WI38 (cell line): ENCODE results near the gene LMLN.
A peak's percentile ranks its signal among the peaks of the same experiment; 100 is the strongest.
"Not testable (repeated sequence)": the region's sequence is repeated elsewhere in the genome, so short reads cannot be mapped to it uniquely, and the experiment has no call there.

Experiments used
- H3K4me3 ChIP-seq: 2 replicates; pipeline ENCODE4 v1.5.1; 2011; ENCODE audit warnings: low read depth, mild to moderate bottlenecking, control low read depth, low read length
- CTCF ChIP-seq: IDR thresholded peaks from 2 replicates; pipeline ENCODE4 v1.5.1; 2012; ENCODE audit warnings: low read depth, mild to moderate bottlenecking, control low read depth, low read length

LMLN gene, protein sequence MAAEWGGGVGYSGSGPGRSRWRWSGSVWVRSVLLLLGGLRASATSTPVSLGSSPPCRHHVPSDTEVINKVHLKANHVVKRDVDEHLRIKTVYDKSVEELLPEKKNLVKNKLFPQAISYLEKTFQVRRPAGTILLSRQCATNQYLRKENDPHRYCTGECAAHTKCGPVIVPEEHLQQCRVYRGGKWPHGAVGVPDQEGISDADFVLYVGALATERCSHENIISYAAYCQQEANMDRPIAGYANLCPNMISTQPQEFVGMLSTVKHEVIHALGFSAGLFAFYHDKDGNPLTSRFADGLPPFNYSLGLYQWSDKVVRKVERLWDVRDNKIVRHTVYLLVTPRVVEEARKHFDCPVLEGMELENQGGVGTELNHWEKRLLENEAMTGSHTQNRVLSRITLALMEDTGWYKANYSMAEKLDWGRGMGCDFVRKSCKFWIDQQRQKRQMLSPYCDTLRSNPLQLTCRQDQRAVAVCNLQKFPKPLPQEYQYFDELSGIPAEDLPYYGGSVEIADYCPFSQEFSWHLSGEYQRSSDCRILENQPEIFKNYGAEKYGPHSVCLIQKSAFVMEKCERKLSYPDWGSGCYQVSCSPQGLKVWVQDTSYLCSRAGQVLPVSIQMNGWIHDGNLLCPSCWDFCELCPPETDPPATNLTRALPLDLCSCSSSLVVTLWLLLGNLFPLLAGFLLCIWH

DNA sequence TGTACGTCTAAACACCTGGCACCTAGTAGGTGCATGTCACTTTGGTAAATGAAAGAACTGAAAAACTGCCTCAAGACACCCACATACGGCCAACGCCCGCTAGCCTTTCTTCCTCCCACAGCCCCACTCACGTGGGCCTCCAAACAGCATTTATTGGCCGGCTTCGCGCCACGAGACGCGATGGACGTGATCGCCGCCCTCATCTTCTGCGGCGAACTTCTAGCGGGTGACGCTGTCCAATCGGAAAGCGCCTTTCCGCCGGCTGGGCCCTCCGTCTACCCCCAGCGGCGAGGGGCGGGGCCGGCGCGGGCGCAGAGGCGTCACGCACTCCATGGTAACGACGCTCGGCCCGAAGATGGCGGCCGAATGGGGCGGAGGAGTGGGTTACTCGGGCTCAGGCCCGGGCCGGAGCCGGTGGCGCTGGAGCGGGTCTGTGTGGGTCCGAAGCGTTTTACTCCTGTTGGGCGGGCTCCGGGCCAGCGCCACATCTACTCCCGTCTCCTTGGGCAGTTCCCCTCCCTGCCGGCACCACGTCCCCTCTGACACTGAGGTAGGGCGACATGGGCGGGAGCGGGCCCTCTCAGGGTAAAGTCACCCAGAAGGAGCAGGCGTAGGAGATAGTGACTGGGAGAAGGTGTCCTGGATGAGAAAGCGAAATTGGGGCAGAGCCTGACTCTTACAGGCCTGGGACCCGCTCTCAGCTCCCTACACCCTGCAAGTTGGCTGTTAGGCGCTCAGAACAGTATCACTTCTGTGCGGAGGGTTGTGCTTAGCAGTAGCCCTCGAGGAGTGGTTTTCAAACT, at the start of gene LMLN:
Gene LMLN, plus strand, starts transcription at position 327 of the 803 bp plus-strand sequence. Its CDS starts 29 bp downstream, at position 356.
- peak within 1 kb of the TSS; percentile 78 for H3K4me3 ChIP-seq
- TF ChIP-seq CTCF, result no peak

GRCh38 chr3:197912741-197913476, 47.1 kb upstream of the LMLN start:
- no peak for TF ChIP-seq CTCF

DNA sequence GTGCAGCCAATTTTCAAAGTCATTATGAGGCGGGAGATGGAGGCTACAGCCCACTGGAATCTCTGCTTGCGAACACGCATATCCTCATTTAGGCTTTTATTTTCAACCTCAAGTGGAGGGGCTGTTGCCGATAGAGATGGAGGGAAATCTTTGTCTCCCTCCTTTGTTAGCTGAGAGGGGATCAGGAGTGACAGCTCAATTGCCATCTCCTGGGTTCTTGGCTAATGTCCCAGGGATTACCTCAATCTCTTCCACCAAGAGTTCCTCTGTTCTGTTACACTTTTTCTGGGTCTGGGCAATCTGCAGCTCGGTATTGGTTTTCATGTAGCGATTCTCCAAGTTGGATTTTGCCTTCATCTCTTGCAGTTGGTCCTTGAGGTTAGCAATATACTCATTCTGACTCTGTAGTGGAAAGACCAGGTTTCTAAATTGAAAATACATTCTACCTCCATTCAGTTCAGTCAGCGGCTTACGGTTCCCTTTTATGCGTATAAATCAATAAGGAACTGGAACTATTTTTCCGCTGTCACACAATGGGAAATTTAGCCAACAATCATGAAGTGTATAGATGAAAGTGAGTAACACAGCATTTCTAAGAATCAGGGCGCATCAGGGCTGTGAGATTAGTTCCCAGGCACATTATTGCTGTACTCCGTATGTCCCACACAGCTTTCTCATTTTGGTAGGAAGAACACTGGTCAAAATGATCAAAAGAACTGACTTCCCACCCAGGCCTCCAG, 46.2 kb upstream of the LMLN start:
- H3K4me3 ChIP-seq, result no peak overlapping the region
- TF ChIP-seq CTCF, result no peak

More at GRCh38 chr3:197912741-197913476, 47.1 kb upstream of the LMLN start:
- H3K4me3 ChIP-seq, result no peak overlapping the region

- not testable (repeated sequence) for H3K4me3 ChIP-seq
These were observed 38.4 kb upstream of the LMLN start for GRCh38 chr3:197921429-197922275.

- 0 out of 2 replicates have a peak, but pooled peaks have one; percentile 19 for TF ChIP-seq CTCF
- no peak overlapping the region for H3K4me3 ChIP-seq
These were observed 33.6 kb upstream of the LMLN start for GRCh38 chr3:197926418-197926817.

DNA sequence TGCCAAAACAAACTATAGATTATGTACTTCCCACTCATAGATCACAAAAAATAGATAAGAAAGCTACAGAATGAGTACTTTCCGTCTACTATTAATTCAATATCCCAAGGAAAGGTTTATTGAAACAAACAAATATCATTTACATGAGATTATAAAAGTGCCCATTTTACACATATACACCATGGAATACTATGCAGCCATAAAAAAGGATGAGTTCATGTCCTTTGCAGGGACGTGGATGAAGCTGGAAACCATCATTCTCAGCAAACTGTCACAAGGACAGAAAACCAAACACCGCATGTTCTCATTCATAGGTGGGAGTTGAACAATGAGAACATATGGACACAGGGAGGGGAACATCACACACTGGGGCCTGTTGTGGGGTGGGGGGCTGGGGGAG, 32.4 kb upstream of the LMLN start:
- not testable (repeated sequence) for H3K4me3 ChIP-seq

DNA sequence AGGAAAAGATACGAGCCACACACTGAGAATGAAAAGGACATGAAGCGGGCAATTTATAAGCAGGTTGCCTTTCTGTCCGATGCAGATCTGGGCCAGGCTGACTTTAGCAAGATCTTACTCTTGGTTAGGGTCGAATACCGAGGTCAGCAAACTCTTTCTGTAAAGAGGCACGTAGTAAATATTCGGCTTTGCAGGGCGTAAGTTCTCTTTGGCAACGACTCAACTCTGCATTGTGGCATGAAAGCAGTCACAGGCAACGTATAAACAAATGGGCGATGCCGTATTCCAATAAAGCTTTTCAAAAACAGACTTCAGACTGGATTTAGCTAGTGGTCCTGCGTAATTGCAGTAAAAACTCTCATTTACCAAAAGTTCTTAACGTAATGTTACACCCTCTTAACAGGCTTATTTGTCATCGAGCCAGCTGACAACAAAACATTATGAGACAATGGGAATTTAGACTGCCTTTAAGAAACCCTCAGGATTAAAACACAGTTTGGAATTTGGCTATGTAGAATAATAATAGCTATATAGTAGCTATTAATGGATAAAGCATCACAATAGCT, 23.1 kb upstream of the LMLN start:
- TF ChIP-seq CTCF, result no peak

More for the DNA sequence above, 23.1 kb upstream of the LMLN start:
- H3K4me3 ChIP-seq, result no peak overlapping the region
